GM12891 (cell line): ENCODE data around the gene TAF9B.

Experiments
- POLR2A ChIP-seq: IDR thresholded peaks from 2 replicates; pipeline ENCODE4 v1.6.1; 2011; ENCODE audit warnings: low read depth, low read length, control low read depth
- POLR2AphosphoS5 ChIP-seq: IDR thresholded peaks from 2 replicates; pipeline ENCODE4 v1.6.1; 2011; ENCODE audit warnings: low read depth, low read length, control low read depth
- SPI1 ChIP-seq: IDR thresholded peaks from 2 replicates; pipeline ENCODE4 v1.6.1; 2011; ENCODE audit warnings: low read depth, low read length, control low read depth
- TAF1 ChIP-seq: IDR thresholded peaks from 2 replicates; pipeline ENCODE4 v1.6.1; 2011; ENCODE audit warnings: low read depth, low read length, control low read depth

DNA sequence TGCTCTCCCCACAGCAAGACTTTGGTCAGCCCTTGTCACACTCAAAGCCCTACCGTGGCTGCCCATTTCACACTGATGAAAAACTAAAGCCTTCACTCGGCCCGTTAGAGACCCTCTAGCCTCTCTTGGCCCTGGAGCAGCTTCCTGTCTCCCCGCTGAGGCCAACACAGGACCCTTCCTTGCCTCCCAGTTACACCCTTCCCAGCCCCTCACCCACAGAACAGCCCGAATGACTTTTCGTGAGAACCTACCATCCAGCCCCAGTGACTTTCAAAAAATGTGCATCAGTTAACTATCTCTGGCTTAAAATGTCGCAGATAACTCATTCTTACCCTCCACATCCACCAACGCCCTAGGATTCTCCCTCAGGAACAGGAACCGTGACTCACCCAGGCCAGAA, 756 bp upstream of the TAF9B start:
- TF ChIP-seq POLR2A: no peak
- no peak for TF ChIP-seq POLR2AphosphoS5
- no peak for TF ChIP-seq TAF1
- no peak for TF ChIP-seq SPI1
